K562 (cell line): ENCODE results near the gene ZNF81. TPM values are rescaled to one million over a fixed set of nuclear protein-coding genes. Genes with fewer than 3 reads are reported as not detected.

Experiments
- BDP1 ChIP-seq: IDR thresholded peaks from 3 replicates; pipeline ENCODE4 v1.6.1; 2011; ENCODE audit not compliant: insufficient read length, insufficient read depth
- BHLHE40 ChIP-seq: IDR thresholded peaks from 2 replicates; pipeline ENCODE4 v1.6.1; 2011; ENCODE audit warnings: low read length, improper control_type of control experiment
- BRD9 ChIP-seq: fragments of 450-650 bp; IDR thresholded peaks from 2 replicates; pipeline ENCODE4 v1.6.1; 2018; ENCODE audit warnings: low read depth; ENCODE audit not compliant: partially characterized antibody
- CEBPZ ChIP-seq: fragments of 150-350 bp; IDR thresholded peaks from 2 replicates; pipeline ENCODE4 v1.6.1; 2014; ENCODE audit warnings: low read depth, mild to moderate bottlenecking, low read length, borderline replicate concordance
- DNMT1 ChIP-seq: fragments of 450-650 bp; IDR thresholded peaks from 2 replicates; pipeline ENCODE4 v1.6.1; 2016; ENCODE audit warnings: antibody characterized with exemption, mild to moderate bottlenecking
- DPF2 ChIP-seq: fragments of 450-650 bp; IDR thresholded peaks from 2 replicates; pipeline ENCODE4 v1.6.1; 2016
- E2F3 ChIP-seq: fragments of 250-450 bp; sonication (Bioruptor Pico); IDR thresholded peaks from 2 replicates; pipeline ENCODE4 v1.4.0; 2020; ENCODE audit warnings: mild to moderate bottlenecking
- EP400 ChIP-seq: fragments of 450-650 bp; IDR thresholded peaks from 2 replicates; pipeline ENCODE4 v1.6.1; 2017; ENCODE audit warnings: antibody characterized with exemption, mild to moderate bottlenecking, moderate library complexity
- GATAD2A ChIP-seq: fragments of 450-650 bp; IDR thresholded peaks from 2 replicates; pipeline ENCODE4 v1.6.1; 2017
- HDAC1 ChIP-seq, 2 experiments: fragments of 450-650 bp; IDR thresholded peaks; 2 replicates each; pipeline ENCODE4 v1.6.1; 2016 to 2017; ENCODE audit warnings: inconsistent platforms in 1 of 2, mild to moderate bottlenecking in 1 of 2, moderate library complexity in 1 of 2
- HDAC2 ChIP-seq: fragments of 450-650 bp; IDR thresholded peaks from 2 replicates; pipeline ENCODE4 v1.6.1; 2016; ENCODE audit warnings: mild to moderate bottlenecking
- HEY1 ChIP-seq: fragments of 250-450 bp; sonication (Bioruptor Pico); IDR thresholded peaks from 2 replicates; pipeline ENCODE4 v1.5.0; 2020; ENCODE audit warnings: mild to moderate bottlenecking, moderate library complexity, borderline replicate concordance
- RBM14 ChIP-seq: fragments of 200-400 bp; formaldehyde crosslinking; IDR thresholded peaks from 2 replicates; pipeline ENCODE4 v1.6.1; 2018; ENCODE audit warnings: low read depth, mild to moderate bottlenecking, low read length, moderate library complexity, borderline replicate concordance; ENCODE audit not compliant: insufficient read depth
- RBM25 ChIP-seq: fragments of 200-400 bp; formaldehyde crosslinking; IDR thresholded peaks from 2 replicates; pipeline ENCODE4 v1.6.1; 2018; ENCODE audit warnings: low read length, low read depth, moderate library complexity; ENCODE audit not compliant: severe bottlenecking
- TAF7 ChIP-seq: fragments of 450-650 bp; IDR thresholded peaks from 2 replicates; pipeline ENCODE4 v1.6.1; 2016; ENCODE audit warnings: missing genetic modification characterization, missing compliant biosample characterization
- ZMIZ1 ChIP-seq, 2 experiments: fragments of 150-350 bp in 1 of 2; IDR thresholded peaks; 2 replicates each; pipeline ENCODE4 v1.6.1; 2012 to 2016; ENCODE audit warnings: low read depth in 2 of 2, low read length in 2 of 2, mild to moderate bottlenecking in 1 of 2, moderate library complexity in 1 of 2
- ZNF197 ChIP-seq: fragments of 200-800 bp; sonication (Bioruptor generic); IDR thresholded peaks from 2 replicates; pipeline ENCODE4 v1.6.1; 2016; ENCODE audit warnings: low read depth, missing genetic modification characterization, missing compliant biosample characterization
- ZNF311 ChIP-seq: fragments of 250-450 bp; sonication (Bioruptor Pico); IDR thresholded peaks from 2 replicates; pipeline ENCODE4 v1.4.0; 2020; ENCODE audit warnings: mild to moderate bottlenecking, moderate library complexity
- ZNF41 ChIP-seq: fragments of 250-450 bp; sonication (Bioruptor Pico); conservative IDR thresholded peaks from 2 replicates; pipeline ENCODE4 v1.4.0; 2020; ENCODE audit warnings: mild to moderate bottlenecking
- ZNF696 ChIP-seq: fragments of 250-450 bp; sonication (Bioruptor Pico); conservative IDR thresholded peaks from 2 replicates; pipeline ENCODE4 v1.4.0; 2020; ENCODE audit warnings: mild to moderate bottlenecking, moderate library complexity
- ZNF77 ChIP-seq: fragments of 250-450 bp; sonication (Bioruptor Pico); IDR thresholded peaks from 2 replicates; pipeline ENCODE4 v1.5.0; 2020
- polyA plus RNA-seq, 8 experiments: library from polyadenylated mRNA; depleted of rRNA in 4 of 8; stranded (reverse) in 5 of 8; unstranded in 3 of 8; fragments of >200 nt; fragmentation: Nextera tagmentation in 2 of 8; fragmentation: Illumina TruSeq in 1 of 8; extraction: Ambion mirVana in 2 of 8; extraction: Trizol in 1 of 8; gene quantifications; 2 replicates each; pipeline versions ENCODE4 v1.2.1 to v1.2.3, GENCODE V29; 2011 to 2014; ENCODE audit warnings: inconsistent platforms in 1 of 8, missing spikeins in 1 of 8
- total RNA-seq, 7 experiments: library from RNA; depleted of rRNA in 6 of 7; stranded (reverse); fragments of >200 nt in 6 of 7; fragmentation: Illumina TruSeq in 2 of 7; extraction: Trizol in 2 of 7; gene quantifications; 2 replicates each; pipeline versions ENCODE4 v1.2.1 to v1.2.3, GENCODE V29; 2011 to 2021; ENCODE audit warnings: low replicate concordance in 1 of 7

Gene ZNF81
- total and polyA plus RNA-seq, 9 of the 15 experiments (the other 6 are each of a cell fraction or from before 2014, with no cell fraction given): 2.4 to 9.6 (median 4.9) TPM

GRCh38 chrX:47817421-47817820, 19.3 kb upstream of the ZNF81 start (continued):
- TF ChIP-seq ZMIZ1 (IDR thresholded peaks at IDR 0.05; ENCODE audit: low read depth in 2 of 2, low read length in 2 of 2) (peak in 1 of 2 experiments; percentile 87; a peak in 2 of 4 replicates), E2F3 (CRISPR knock-in tag) (no peak), TAF7 (tag) (no peak), ZNF696 (no peak), BDP1 (no peak), ZNF197 (CRISPR knock-in tag) (0 out of 2 replicates have a peak, but pooled peaks have one; percentile 73), HEY1 (CRISPR knock-in tag) (peak; percentile 59; the same call in 1 of the 2 replicates), BHLHE40 (peak; percentile 60; the same call in 1 of the 2 replicates), CEBPZ (no peak), HDAC2 (peak; percentile 73), ZNF77 (no peak), EP400 (no peak; the same call in 1 of the 2 replicates), RBM14 (no peak), ZNF311 (CRISPR knock-in tag) (no peak), BRD9 (no peak), RBM25 (no peak), DPF2 (peak; percentile 95), HDAC1 (IDR thresholded peaks at IDR 0.05) (peak in 1 of 2 experiments; percentile 57; a peak in 2 of 4 replicates), GATAD2A (no peak; the same call in 1 of the 2 replicates), ZNF41 (CRISPR knock-in tag) (no peak), DNMT1 (no peak)
